ENCODE results near the gene SELENON. TPM values are rescaled to one million over a fixed set of nuclear protein-coding genes. Genes with fewer than 3 reads are reported as not detected.

SELENON gene
- total and polyA plus RNA-seq, 10 of the 15 experiments (the other 5 are each of a cell fraction or from before 2014, with no cell fraction given) = 0.07 to 5.1 (median 0.80) TPM

GRCh38 chr1:25819491-25820246 is 19.7 kb downstream of the SELENON start, which contains the start of gene MTFR1L:
TSS of gene MTFR1L (plus strand) at chr1:25819954. CDS start at chr1:25823105, 3,151 bp downstream.
- Histone ChIP-seq H3K9ac (ENCODE audit: control insufficient read depth, insufficient read depth, low read length) (peak within 1 kb of the TSS; percentile 93), H3K79me2 (ENCODE audit: control insufficient read depth, insufficient read depth, low read length) (peaks cover 26% of the 10 kb centered on the region), H3K9me3 (replicated peaks; ENCODE audit: control insufficient read depth, insufficient read depth, low read length) (no peaks in the 10 kb centered on the region), H2AFZ (ENCODE audit: control insufficient read depth, low read depth, low read length) (peak within 1 kb of the TSS; percentile 70), H3K27ac (ENCODE audit: control insufficient read depth, insufficient read depth) (peak within 1 kb of the TSS; percentile 73), H3K4me1 (ENCODE audit: control insufficient read depth, insufficient read depth, low read length) (peaks cover 15% of the 10 kb centered on the region), H3K4me2 (ENCODE audit: control insufficient read depth, insufficient read depth) (peak within 1 kb of the TSS; percentile 91), H4K20me1 (ENCODE audit: control insufficient read depth, insufficient read depth) (no peaks in the 10 kb centered on the region), H3K27me3 (replicated peaks in 1 of 2; ENCODE audit: control insufficient read depth in 2 of 2, insufficient read depth in 2 of 2, low read length in 1 of 2) (no peaks in the 10 kb centered on the region), H3K36me3 (ENCODE audit: control insufficient read depth in 2 of 2, insufficient read depth in 2 of 2, low read length in 1 of 2) (no peaks in the 10 kb centered on the region; a peak in 2 of 4 replicates), H3K4me3 (peak within 1 kb of the TSS; percentile 83)
- ChIA-PET SMC1A (ENCODE audit: uncharacterized antibody, unreplicated experiment) (interaction anchor here (0.6 to 1.8 kb wide), 6 partner anchors 10 to 390 kb away, joined by 3 to 8 read pairs (median 3); partner anchors contain the start of gene PAQR7), RAD21 (ENCODE audit: unreplicated experiment) (interaction anchor here (0.7 to 2.9 kb wide), 8 partner anchors 10 to 177 kb away, joined by 3 to 13 read pairs (median 4); partner anchors contain the start of genes PAFAH2 and PAQR7), POLR2A (interaction anchor here (0.8 to 1.4 kb wide), 11 partner anchors 12 to 587 kb away, joined by 3 to 6 read pairs (median 3); partner anchors contain the start of genes PAFAH2 and SYF2), CTCF (interaction anchor here (0.7 to 5.3 kb wide), 6 partner anchors 10 to 412 kb away, joined by 3 to 24 read pairs (median 8); partner anchors contain the start of gene PAFAH2)
- under 1% methylated on average over 56 of the region's 64 CpGs for WGBS (ENCODE audit: insufficient coverage, insufficient replicate concordance, low lambda C conversion rate, missing lambda C conversion rate)
- intact Hi-C loops (cut with micrococcal nuclease; ENCODE audit: unreplicated experiment) = loop anchor here (5.0 to 10.0 kb wide), 2 partner anchors 38 to 185 kb away; partner anchors contain the start of gene AUNIP
- FAIRE-seq = peak; percentile 31
- in situ Hi-C loops (cut with MboI) = loop anchor here (5.0 to 25.0 kb wide), 2 partner anchors 178 to 407 kb away; partner anchors contain the start of genes PAFAH2 and RHCE
- no TSS peak for BruUV-seq (replicated peaks)
- DNase-seq (ENCODE audit: low read depth, low spot score) = peak; percentile 66
- peak; percentile 95 for ATAC-seq
- peak; percentile 98 for TF ChIP-seq CHD2 (IDR thresholded peaks at IDR 0.05; ENCODE audit: borderline replicate concordance, low read depth, low read length)
- peak; percentile 37; the same call in 1 of the 2 replicates for TF ChIP-seq CREM (IDR thresholded peaks at IDR 0.05; ENCODE audit: low read depth)
- TF ChIP-seq BACH1 (IDR thresholded peaks at IDR 0.05; ENCODE audit: borderline replicate concordance) = peak; percentile 51; the same call in 1 of the 2 replicates
- TF ChIP-seq BHLHE40 (IDR thresholded peaks at IDR 0.05; ENCODE audit: borderline replicate concordance in 1 of 2, low read depth in 2 of 2, low read length in 1 of 2) = peak in 1 of 2 experiments; percentile 47; a peak in 1 of 4 replicates
- TF ChIP-seq HDAC6 (IDR thresholded peaks at IDR 0.05; ENCODE audit: unreplicated experiment) = no peak
- TF ChIP-seq SP1 (IDR thresholded peaks at IDR 0.05; ENCODE audit: low read depth, low read length) = peak; percentile 60
- peak; percentile 62 for TF ChIP-seq NRF1 (conservative IDR thresholded peaks at IDR 0.05; ENCODE audit: low read depth, low read length)
- 0 out of 2 replicates have a peak, but pooled peaks have one; percentile 42 for TF ChIP-seq POLR2AphosphoS2 (IDR thresholded peaks at IDR 0.05; ENCODE audit: low read depth, low read length)
- TF ChIP-seq HDGF (IDR thresholded peaks at IDR 0.05) = peak; percentile 94
- TF ChIP-seq EP300 (IDR thresholded peaks at IDR 0.05; ENCODE audit: borderline replicate concordance in 1 of 2, control insufficient read depth in 1 of 2, low read depth in 2 of 2, low read length in 2 of 2) = no peak
- no peak; a peak in 2 of 3 replicates for TF ChIP-seq EGR1 (IDR thresholded peaks at IDR 0.05; ENCODE audit: borderline replicate concordance in 1 of 2, low read depth in 2 of 2, low read length in 2 of 2)
- peak; percentile 52; the same call in 1 of the 2 replicates for TF ChIP-seq SMAD5 (IDR thresholded peaks at IDR 0.05; ENCODE audit: low read depth)
- peak; percentile 89 for TF ChIP-seq POLR2A (IDR thresholded peaks at IDR 0.05; ENCODE audit: low read depth, low read length)
- no peak for TF ChIP-seq MYB (IDR thresholded peaks at IDR 0.05; ENCODE audit: borderline replicate concordance, low read depth, low read length)
- peak; percentile 91 for TF ChIP-seq PKNOX1 (IDR thresholded peaks at IDR 0.05)
- TF ChIP-seq YBX1 (IDR thresholded peaks at IDR 0.05) = 0 out of 2 replicates have a peak, but pooled peaks have one; percentile 42
- no peak for TF ChIP-seq BCLAF1 (IDR thresholded peaks at IDR 0.05)

Data from GM12878 (cell line).